Measurements from ENCODE around the gene CDIPT. TPM values are rescaled to one million over a fixed set of nuclear protein-coding genes. Genes with fewer than 3 reads are reported as not detected.
"Not testable (repeated sequence)": the region's sequence is repeated elsewhere in the genome, so short reads cannot be mapped to it uniquely, and the experiment has no call there.

The CDIPT gene
- total RNA-seq, 1 experiment from 2014 or later = 60.5 TPM

- intact Hi-C loops (cut with micrococcal nuclease) = no loop called here
- no peak overlapping the region for H2AFZ ChIP-seq (ENCODE audit: low read length)
- TF ChIP-seq, protein P1, sequence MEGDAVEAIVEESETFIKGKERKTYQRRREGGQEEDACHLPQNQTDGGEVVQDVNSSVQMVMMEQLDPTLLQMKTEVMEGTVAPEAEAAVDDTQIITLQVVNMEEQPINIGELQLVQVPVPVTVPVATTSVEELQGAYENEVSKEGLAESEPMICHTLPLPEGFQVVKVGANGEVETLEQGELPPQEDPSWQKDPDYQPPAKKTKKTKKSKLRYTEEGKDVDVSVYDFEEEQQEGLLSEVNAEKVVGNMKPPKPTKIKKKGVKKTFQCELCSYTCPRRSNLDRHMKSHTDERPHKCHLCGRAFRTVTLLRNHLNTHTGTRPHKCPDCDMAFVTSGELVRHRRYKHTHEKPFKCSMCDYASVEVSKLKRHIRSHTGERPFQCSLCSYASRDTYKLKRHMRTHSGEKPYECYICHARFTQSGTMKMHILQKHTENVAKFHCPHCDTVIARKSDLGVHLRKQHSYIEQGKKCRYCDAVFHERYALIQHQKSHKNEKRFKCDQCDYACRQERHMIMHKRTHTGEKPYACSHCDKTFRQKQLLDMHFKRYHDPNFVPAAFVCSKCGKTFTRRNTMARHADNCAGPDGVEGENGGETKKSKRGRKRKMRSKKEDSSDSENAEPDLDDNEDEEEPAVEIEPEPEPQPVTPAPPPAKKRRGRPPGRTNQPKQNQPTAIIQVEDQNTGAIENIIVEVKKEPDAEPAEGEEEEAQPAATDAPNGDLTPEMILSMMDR (conservative IDR thresholded peaks at IDR 0.05; ENCODE audit: low read depth, low read length) = no peak
- TF ChIP-seq EZH2 (IDR thresholded peaks at IDR 0.05; ENCODE audit: low read length, unreplicated experiment) (no peak), EZH2phosphoT487 (IDR thresholded peaks at IDR 0.05; ENCODE audit: borderline replicate concordance, low read length) (no peak)
- H3K9me2 ChIP-seq (replicated peaks; ENCODE audit: low read length) = no peaks in the 10 kb centered on the region
- no peaks in the 10 kb centered on the region for H3K79me2 ChIP-seq (ENCODE audit: low read length)
- H3K4me2 ChIP-seq (ENCODE audit: low read length) = no peak overlapping the region
- ATAC-seq (no peak), DNase-seq (no peak)
- no peaks in the 10 kb centered on the region for H3K9me3 ChIP-seq (ENCODE audit: low read length)
- BruUV-seq (replicated peaks) = no TSS peak
- H3K27ac ChIP-seq (ENCODE audit: low read length) = no peak overlapping the region
- CTCF ChIA-PET = no interaction called here
- POLR2A ChIA-PET (ENCODE audit: unreplicated experiment) = no interaction called here
- H4K20me1 ChIP-seq (ENCODE audit: low read length) = no peaks in the 10 kb centered on the region
- H3K27me3 ChIP-seq (ENCODE audit: low read length) = no peaks in the 10 kb centered on the region
- no peaks in the 10 kb centered on the region for H3K36me3 ChIP-seq (ENCODE audit: low read depth, low read length)
- no peak overlapping the region for H3K4me3 ChIP-seq (ENCODE audit: low read length)
- H3F3A ChIP-seq (ENCODE audit: low read length, unreplicated experiment) = no peaks in the 10 kb centered on the region
- 0 out of 2 replicates have a peak, but pooled peaks cover 5% of the 10 kb centered on the region for H3K4me1 ChIP-seq (ENCODE audit: insufficient read depth, low read length)
- H3K9ac ChIP-seq (ENCODE audit: low read length) = no peak overlapping the region
Observed at GRCh38 chr16:29911676-29912010, 48.6 kb upstream of the CDIPT start.

DNA sequence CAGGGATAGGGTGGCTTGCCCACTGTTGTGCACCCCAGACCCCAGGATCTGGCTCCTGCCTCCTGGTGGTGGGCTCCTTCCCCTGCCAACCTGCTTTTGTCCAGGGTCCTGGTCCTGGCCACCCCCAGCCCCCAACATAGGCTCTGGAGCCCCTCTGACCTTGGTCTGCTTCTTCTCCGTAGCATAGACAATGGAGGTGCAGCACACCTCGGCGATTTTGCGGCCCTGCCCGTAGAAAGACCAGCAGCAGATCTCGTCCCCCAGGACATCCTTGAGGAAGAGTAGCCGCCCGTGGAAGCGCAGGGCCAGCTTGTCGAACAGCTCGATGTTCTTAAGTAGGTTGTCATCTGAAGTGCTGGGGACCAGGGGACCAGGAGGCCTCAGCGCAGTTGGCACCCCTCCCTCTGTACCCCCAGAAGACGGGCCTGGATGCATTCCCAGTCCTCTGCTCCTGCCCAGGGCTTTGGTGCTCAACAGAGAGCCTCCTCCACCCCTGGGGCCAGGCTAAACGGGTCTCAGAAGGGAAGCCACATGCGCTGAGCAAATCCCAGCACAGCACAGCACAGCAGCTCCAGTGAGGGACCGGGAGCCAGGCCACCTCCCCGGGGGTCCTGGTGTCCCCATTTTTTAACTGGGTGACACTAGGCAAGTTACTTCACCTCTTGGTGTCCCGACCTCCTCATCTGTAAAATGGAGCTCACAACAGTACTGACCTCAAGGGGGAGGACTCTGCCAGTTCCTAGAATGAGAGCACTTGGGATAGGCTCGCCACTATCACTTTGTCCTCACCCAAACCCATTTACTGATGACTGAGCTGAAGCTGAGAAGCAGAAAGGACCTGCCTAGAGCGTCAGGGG, 48.0 kb upstream of the CDIPT start:
- BruUV-seq (replicated peaks) = no TSS peak

DNA sequence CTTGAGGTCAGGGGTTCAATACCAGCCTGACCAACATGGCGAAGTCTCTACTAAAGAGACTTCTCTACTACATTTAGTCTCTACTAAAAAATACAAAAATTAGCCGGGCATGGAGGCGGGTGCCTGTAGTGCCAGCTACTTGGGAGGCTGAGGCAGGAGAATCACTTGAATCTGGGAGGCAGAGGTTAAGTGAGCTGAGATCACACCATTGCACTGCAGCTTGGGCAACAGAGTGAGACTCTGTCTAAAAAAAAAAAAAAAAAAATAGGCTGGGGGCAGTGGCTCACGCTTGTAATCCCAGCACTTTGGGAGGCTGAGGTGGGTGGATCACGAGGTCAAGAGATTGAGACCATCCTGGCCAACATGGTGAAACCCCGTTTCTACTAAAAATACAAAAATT, 46.8 kb upstream of the CDIPT start:
- H3K4me1 ChIP-seq (ENCODE audit: insufficient read depth, low read length); intact Hi-C loops (cut with micrococcal nuclease); H3K9me2 ChIP-seq (replicated peaks; ENCODE audit: low read length); H3K4me3 ChIP-seq (ENCODE audit: low read length); H3K36me3 ChIP-seq (ENCODE audit: low read depth, low read length); H3K4me2 ChIP-seq (ENCODE audit: low read length); H4K20me1 ChIP-seq (ENCODE audit: low read length); H3K79me2 ChIP-seq (ENCODE audit: low read length); BruUV-seq (replicated peaks); H3K27me3 ChIP-seq (ENCODE audit: low read length); H2AFZ ChIP-seq (ENCODE audit: low read length); H3K9ac ChIP-seq (ENCODE audit: low read length); DNase-seq; H3K27ac ChIP-seq (ENCODE audit: low read length); H3F3A ChIP-seq (ENCODE audit: low read length, unreplicated experiment); ATAC-seq; H3K9me3 ChIP-seq (ENCODE audit: low read length): not testable (repeated sequence)
- ChIA-PET POLR2A (ENCODE audit: unreplicated experiment) (interaction anchor here (1.0 kb wide), 1 partner anchor 10 kb away, joined by 16 read pairs; the partner anchor contains the start of genes ASPHD1 and SEZ6L2), CTCF (interaction anchor here (0.6 kb wide), 1 partner anchor 45 kb away, joined by 7 read pairs; no protein-coding TSS in a partner anchor)

More for the DNA sequence above, 48.0 kb upstream of the CDIPT start:
- no peak for ATAC-seq
- H3K9ac ChIP-seq (ENCODE audit: low read length) = no peak overlapping the region
- no peaks in the 10 kb centered on the region for H4K20me1 ChIP-seq (ENCODE audit: low read length)
- TF ChIP-seq, protein P1 (conservative IDR thresholded peaks at IDR 0.05; ENCODE audit: low read depth, low read length) = no peak
- no peak for TF ChIP-seq EZH2 (IDR thresholded peaks at IDR 0.05; ENCODE audit: low read length, unreplicated experiment)
- TF ChIP-seq EZH2phosphoT487 (IDR thresholded peaks at IDR 0.05; ENCODE audit: borderline replicate concordance, low read length) = no peak
- H2AFZ ChIP-seq (ENCODE audit: low read length) = no peak overlapping the region
- no peak overlapping the region for H3K27ac ChIP-seq (ENCODE audit: low read length)
- no peaks in the 10 kb centered on the region for H3F3A ChIP-seq (ENCODE audit: low read length, unreplicated experiment)
- no peaks in the 10 kb centered on the region for H3K79me2 ChIP-seq (ENCODE audit: low read length)
- ChIA-PET POLR2A (ENCODE audit: unreplicated experiment) (no interaction called here), CTCF (no interaction called here)
- no peaks in the 10 kb centered on the region for H3K9me3 ChIP-seq (ENCODE audit: low read length)
- no peaks in the 10 kb centered on the region for H3K9me2 ChIP-seq (replicated peaks; ENCODE audit: low read length)
- no peak overlapping the region for H3K4me3 ChIP-seq (ENCODE audit: low read length)
- no peaks in the 10 kb centered on the region for H3K36me3 ChIP-seq (ENCODE audit: low read depth, low read length)
- no peaks in the 10 kb centered on the region for H3K27me3 ChIP-seq (ENCODE audit: low read length)
- H3K4me1 ChIP-seq (ENCODE audit: insufficient read depth, low read length) = 0 out of 2 replicates have a peak, but pooled peaks cover 5% of the 10 kb centered on the region
- H3K4me2 ChIP-seq (ENCODE audit: low read length) = no peak overlapping the region
- no peak for DNase-seq
- intact Hi-C loops (cut with micrococcal nuclease) = no loop called here
